Measurements from ENCODE around the gene CCDC187.
"Not testable (repeated sequence)": the region's sequence is repeated elsewhere in the genome, so short reads cannot be mapped to it uniquely, and the experiment has no call there.

CCDC187 gene

GRCh38 chr9:136324501-136325300 lies 20.8 kb upstream of the CCDC187 start:
- no peak for DNase-seq
- no peak for TF ChIP-seq CTCF (IDR thresholded peaks at IDR 0.05)
- Histone ChIP-seq H3K9me3 (no peaks in the 10 kb centered on the region), H3K36me3 (no peaks in the 10 kb centered on the region), H3K27me3 (no peaks in the 10 kb centered on the region), H3K4me1 (peaks cover 3 to 35% (median 32%) of the 10 kb centered on the region in 4 donors), H3K27ac (no peak overlapping the region), H3K4me3 (no peak overlapping the region)
- intact Hi-C loops (cut with DNase I; ENCODE audit: low total_unique reads): no loop called here

GRCh38 chr9:136323371-136323789 lies 19.5 kb upstream of the CCDC187 start:
- DNase-seq: no peak
- no peak for TF ChIP-seq CTCF (IDR thresholded peaks at IDR 0.05)
- no peaks in the 10 kb centered on the region for H3K36me3 ChIP-seq
- H3K4me3 ChIP-seq: no peak overlapping the region
- no peak overlapping the region for H3K27ac ChIP-seq
- no peaks in the 10 kb centered on the region for H3K9me3 ChIP-seq
- H3K4me1 ChIP-seq: peaks cover 3 to 24% (median 22%) of the 10 kb centered on the region in 4 donors
- no peaks in the 10 kb centered on the region for H3K27me3 ChIP-seq
- intact Hi-C loops (cut with DNase I; ENCODE audit: low total_unique reads): no loop called here

- H3K27me3 ChIP-seq: no peaks in the 10 kb centered on the region
- no peak overlapping the region for H3K4me3 ChIP-seq
- no peak for DNase-seq
- intact Hi-C loops (cut with DNase I; ENCODE audit: low total_unique reads): no loop called here
- no peaks in the 10 kb centered on the region for H3K9me3 ChIP-seq
- H3K27ac ChIP-seq: no peak overlapping the region
- H3K4me1 ChIP-seq: peaks cover 0 to 19% (median 16%) of the 10 kb centered on the region in 4 donors
- H3K36me3 ChIP-seq: no peaks in the 10 kb centered on the region
- no peak for TF ChIP-seq CTCF (IDR thresholded peaks at IDR 0.05)
These were observed 18.9 kb upstream of the CCDC187 start for GRCh38 chr9:136322756-136323330.

GRCh38 chr9:136321561-136321960 lies 17.7 kb upstream of the CCDC187 start:
- Histone ChIP-seq H3K9me3 (no peaks in the 10 kb centered on the region), H3K4me3 (no peak overlapping the region), H3K4me1 (peaks cover 0 to 9% (median 8%) of the 10 kb centered on the region in 4 donors), H3K36me3 (no peaks in the 10 kb centered on the region), H3K27ac (no peak overlapping the region), H3K27me3 (no peaks in the 10 kb centered on the region)
- no peak for DNase-seq
- TF ChIP-seq CTCF (IDR thresholded peaks at IDR 0.05): no peak
- intact Hi-C loops (cut with DNase I; ENCODE audit: low total_unique reads): no loop called here

- H3K27me3 ChIP-seq; H3K27ac ChIP-seq; H3K4me3 ChIP-seq; H3K36me3 ChIP-seq; H3K9me3 ChIP-seq; H3K4me1 ChIP-seq; DNase-seq; intact Hi-C loops (cut with DNase I; ENCODE audit: low total_unique reads): not testable (repeated sequence)
These were observed 17.1 kb upstream of the CCDC187 start for GRCh38 chr9:136320972-136321371.

- intact Hi-C loops (cut with DNase I; ENCODE audit: low total_unique reads); H3K27me3 ChIP-seq; H3K27ac ChIP-seq; H3K4me1 ChIP-seq; H3K4me3 ChIP-seq; DNase-seq; H3K36me3 ChIP-seq; H3K9me3 ChIP-seq: not testable (repeated sequence)
These were observed 16.1 kb upstream of the CCDC187 start for GRCh38 chr9:136319955-136320354.

- intact Hi-C loops (cut with DNase I; ENCODE audit: low total_unique reads); DNase-seq; H3K27ac ChIP-seq; H3K4me3 ChIP-seq; H3K36me3 ChIP-seq; H3K27me3 ChIP-seq; H3K4me1 ChIP-seq: not testable (repeated sequence)
- peaks cover 0 to 11% (median 2%) of the 10 kb centered on the region in 3 donors for H3K9me3 ChIP-seq
These were observed 15.3 kb upstream of the CCDC187 start for GRCh38 chr9:136319244-136319643.
